Measurements from ENCODE around the gene MAP3K8. TPM values are rescaled to one million over a fixed set of nuclear protein-coding genes. Genes with fewer than 3 reads are reported as not detected.

Gene MAP3K8
- total and polyA plus RNA-seq, 10 of the 15 experiments (the other 5 are each of a cell fraction or from before 2014, with no cell fraction given): 25.5 to 115 (median 40.2) TPM

DNA sequence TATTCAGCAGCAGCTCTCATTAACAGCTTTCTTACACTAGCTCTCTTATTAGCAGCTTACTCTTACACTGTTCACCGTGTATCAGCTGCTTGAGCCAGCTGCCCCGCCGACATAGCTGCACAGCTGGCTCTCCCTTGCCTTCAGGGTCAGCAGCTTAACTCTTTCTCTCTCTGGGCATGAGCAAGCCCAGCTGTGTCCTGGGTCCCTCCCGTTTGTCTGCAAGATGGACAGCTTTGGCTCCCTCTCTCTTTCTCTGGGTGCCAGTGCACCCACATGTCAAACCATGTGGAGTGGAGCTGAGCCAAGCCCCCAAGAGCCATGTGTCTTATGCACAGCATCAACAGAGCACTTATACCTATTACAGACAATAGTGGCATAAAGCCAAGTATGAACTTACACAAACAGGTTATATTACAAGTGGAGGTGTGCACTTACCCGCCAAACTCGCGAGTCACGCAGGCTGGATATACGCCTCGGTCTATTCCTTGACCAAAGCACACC is 49.2 kb upstream of the MAP3K8 start:
- Histone ChIP-seq H3K4me1 (ENCODE audit: control insufficient read depth, insufficient read depth, low read length) (no peaks in the 10 kb centered on the region), H2AFZ (ENCODE audit: control insufficient read depth, low read depth, low read length) (no peak overlapping the region), H3K36me3 (ENCODE audit: control insufficient read depth in 2 of 2, insufficient read depth in 2 of 2, low read length in 1 of 2) (no peaks in the 10 kb centered on the region), H3K9ac (ENCODE audit: control insufficient read depth, insufficient read depth, low read length) (no peak overlapping the region), H3K27ac (ENCODE audit: control insufficient read depth, insufficient read depth) (no peak overlapping the region), H3K4me3 (no peak overlapping the region), H3K27me3 (replicated peaks in 1 of 2; ENCODE audit: control insufficient read depth in 2 of 2, insufficient read depth in 2 of 2, low read length in 1 of 2) (no peaks in the 10 kb centered on the region; a peak in 2 of 4 replicates), H3K79me2 (ENCODE audit: control insufficient read depth, insufficient read depth, low read length) (no peaks in the 10 kb centered on the region), H3K4me2 (ENCODE audit: control insufficient read depth, insufficient read depth) (no peak overlapping the region), H4K20me1 (ENCODE audit: control insufficient read depth, insufficient read depth) (no peaks in the 10 kb centered on the region), H3K9me3 (replicated peaks; ENCODE audit: control insufficient read depth, insufficient read depth, low read length) (no peaks in the 10 kb centered on the region)
- BruUV-seq (replicated peaks): no TSS peak
- ChIA-PET RAD21 (ENCODE audit: unreplicated experiment) (interaction anchor here (0.6 to 1.4 kb wide), 5 partner anchors 25 to 386 kb away, joined by 3 to 15 read pairs (median 4); no protein-coding TSS in a partner anchor), SMC1A (ENCODE audit: uncharacterized antibody, unreplicated experiment) (interaction anchor here (0.6 to 2.3 kb wide), 6 partner anchors 10 to 387 kb away, joined by 3 to 6 read pairs (median 4); no protein-coding TSS in a partner anchor), CTCF (interaction anchor here (0.7 to 2.2 kb wide), 20 partner anchors 9 to 386 kb away, joined by 3 to 24 read pairs (median 4); no protein-coding TSS in a partner anchor), POLR2A (no interaction called here)
- DNase-seq (ENCODE audit: low read depth, low spot score): no peak
- intact Hi-C loops (cut with micrococcal nuclease; ENCODE audit: unreplicated experiment) (no loop called here), in situ Hi-C loops (cut with MboI) (no loop called here)
- WGBS (ENCODE audit: insufficient coverage, insufficient replicate concordance, low lambda C conversion rate, missing lambda C conversion rate): 62% methylated on average over 10 of the region's 10 CpGs
- TF ChIP-seq, protein P1, sequence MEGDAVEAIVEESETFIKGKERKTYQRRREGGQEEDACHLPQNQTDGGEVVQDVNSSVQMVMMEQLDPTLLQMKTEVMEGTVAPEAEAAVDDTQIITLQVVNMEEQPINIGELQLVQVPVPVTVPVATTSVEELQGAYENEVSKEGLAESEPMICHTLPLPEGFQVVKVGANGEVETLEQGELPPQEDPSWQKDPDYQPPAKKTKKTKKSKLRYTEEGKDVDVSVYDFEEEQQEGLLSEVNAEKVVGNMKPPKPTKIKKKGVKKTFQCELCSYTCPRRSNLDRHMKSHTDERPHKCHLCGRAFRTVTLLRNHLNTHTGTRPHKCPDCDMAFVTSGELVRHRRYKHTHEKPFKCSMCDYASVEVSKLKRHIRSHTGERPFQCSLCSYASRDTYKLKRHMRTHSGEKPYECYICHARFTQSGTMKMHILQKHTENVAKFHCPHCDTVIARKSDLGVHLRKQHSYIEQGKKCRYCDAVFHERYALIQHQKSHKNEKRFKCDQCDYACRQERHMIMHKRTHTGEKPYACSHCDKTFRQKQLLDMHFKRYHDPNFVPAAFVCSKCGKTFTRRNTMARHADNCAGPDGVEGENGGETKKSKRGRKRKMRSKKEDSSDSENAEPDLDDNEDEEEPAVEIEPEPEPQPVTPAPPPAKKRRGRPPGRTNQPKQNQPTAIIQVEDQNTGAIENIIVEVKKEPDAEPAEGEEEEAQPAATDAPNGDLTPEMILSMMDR (IDR thresholded peaks at IDR 0.05 in 2 of 3, conservative IDR thresholded peaks at IDR 0.05 in 1 of 3; ENCODE audit: control insufficient read depth in 2 of 3, extremely low read depth in 1 of 3, insufficient read depth in 1 of 3, low read depth in 3 of 3, low read length in 3 of 3): peak; percentile 43 to 54 (median 48); a peak in 5 of 6 replicates
- TF ChIP-seq, protein P2, sequence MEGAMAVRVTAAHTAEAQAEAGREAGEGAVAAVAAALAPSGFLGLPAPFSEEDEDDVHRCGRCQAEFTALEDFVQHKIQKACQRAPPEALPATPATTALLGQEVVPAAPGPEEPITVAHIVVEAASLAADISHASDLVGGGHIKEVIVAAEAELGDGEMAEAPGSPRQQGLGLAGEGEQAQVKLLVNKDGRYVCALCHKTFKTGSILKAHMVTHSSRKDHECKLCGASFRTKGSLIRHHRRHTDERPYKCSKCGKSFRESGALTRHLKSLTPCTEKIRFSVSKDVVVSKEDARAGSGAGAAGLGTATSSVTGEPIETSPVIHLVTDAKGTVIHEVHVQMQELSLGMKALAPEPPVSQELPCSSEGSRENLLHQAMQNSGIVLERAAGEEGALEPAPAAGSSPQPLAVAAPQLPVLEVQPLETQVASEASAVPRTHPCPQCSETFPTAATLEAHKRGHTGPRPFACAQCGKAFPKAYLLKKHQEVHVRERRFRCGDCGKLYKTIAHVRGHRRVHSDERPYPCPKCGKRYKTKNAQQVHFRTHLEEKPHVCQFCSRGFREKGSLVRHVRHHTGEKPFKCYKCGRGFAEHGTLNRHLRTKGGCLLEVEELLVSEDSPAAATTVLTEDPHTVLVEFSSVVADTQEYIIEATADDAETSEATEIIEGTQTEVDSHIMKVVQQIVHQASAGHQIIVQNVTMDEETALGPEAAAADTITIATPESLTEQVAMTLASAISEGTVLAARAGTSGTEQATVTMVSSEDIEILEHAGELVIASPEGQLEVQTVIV (IDR thresholded peaks at IDR 0.05; ENCODE audit: borderline replicate concordance, partially characterized antibody): no peak
- 0 out of 2 replicates have a peak, but pooled peaks have one; percentile 29 for TF ChIP-seq TCF12 (IDR thresholded peaks at IDR 0.05; ENCODE audit: low read depth, low read length)
- TF ChIP-seq, protein P3, sequence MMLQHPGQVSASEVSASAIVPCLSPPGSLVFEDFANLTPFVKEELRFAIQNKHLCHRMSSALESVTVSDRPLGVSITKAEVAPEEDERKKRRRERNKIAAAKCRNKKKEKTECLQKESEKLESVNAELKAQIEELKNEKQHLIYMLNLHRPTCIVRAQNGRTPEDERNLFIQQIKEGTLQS (IDR thresholded peaks at IDR 0.05; ENCODE audit: borderline replicate concordance, extremely low read depth, low read depth, low read length): no peak
- TF ChIP-seq, protein P4, sequence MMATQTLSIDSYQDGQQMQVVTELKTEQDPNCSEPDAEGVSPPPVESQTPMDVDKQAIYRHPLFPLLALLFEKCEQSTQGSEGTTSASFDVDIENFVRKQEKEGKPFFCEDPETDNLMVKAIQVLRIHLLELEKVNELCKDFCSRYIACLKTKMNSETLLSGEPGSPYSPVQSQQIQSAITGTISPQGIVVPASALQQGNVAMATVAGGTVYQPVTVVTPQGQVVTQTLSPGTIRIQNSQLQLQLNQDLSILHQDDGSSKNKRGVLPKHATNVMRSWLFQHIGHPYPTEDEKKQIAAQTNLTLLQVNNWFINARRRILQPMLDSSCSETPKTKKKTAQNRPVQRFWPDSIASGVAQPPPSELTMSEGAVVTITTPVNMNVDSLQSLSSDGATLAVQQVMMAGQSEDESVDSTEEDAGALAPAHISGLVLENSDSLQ (IDR thresholded peaks at IDR 0.05): peak; percentile 22; the same call in 1 of the 2 replicates
- peak; percentile 15; the same call in 1 of the 2 replicates for TF ChIP-seq SMC3 (IDR thresholded peaks at IDR 0.05; ENCODE audit: borderline replicate concordance, low read length)
- FAIRE-seq: no peak
- peak; percentile 89 for ATAC-seq
